Type B pancreatic cell (in vitro differentiated cells): ENCODE measurements around the gene CBLC. TPM values are rescaled to one million over a fixed set of nuclear protein-coding genes. Genes with fewer than 3 reads are reported as not detected.

ENCODE experiments used
- DNase-seq: peaks from one replicate; pipeline ENCODE4 v3.0.0; 2021; ENCODE audit warnings: mixed read lengths; ENCODE audit not compliant: unreplicated experiment; ENCODE audit errors: extremely low spot score
- H3K27ac Mint-ChIP-seq: 2 replicates; pipeline ENCODE4 v1.8.0; 2021; ENCODE audit warnings: mild to moderate bottlenecking, mixed read lengths
- H3K27me3 Mint-ChIP-seq: 2 replicates; pipeline ENCODE4 v1.8.0; 2021; ENCODE audit warnings: mixed read lengths
- H3K36me3 Mint-ChIP-seq: 2 replicates; pipeline ENCODE4 v1.8.0; 2021; ENCODE audit warnings: mixed read lengths
- H3K4me1 Mint-ChIP-seq: one replicate; pipeline ENCODE4 v1.8.0; 2021; ENCODE audit warnings: mixed read lengths; ENCODE audit not compliant: unreplicated experiment
- H3K4me3 Mint-ChIP-seq: 2 replicates; pipeline ENCODE4 v1.8.0; 2021; ENCODE audit warnings: mild to moderate bottlenecking, mixed read lengths
- H3K9me3 Mint-ChIP-seq: 2 replicates; pipeline ENCODE4 v1.8.0; 2021; ENCODE audit warnings: mixed read lengths
- microRNA-seq: library from miRNA; unstranded; fragments of <30 nt; microRNA quantifications from one replicate; pipeline ENCODE4, GENCODE V29; 2020
- total RNA-seq: library from RNA; stranded (reverse); gene quantifications from 2 replicates; pipeline ENCODE4 v1.2.1, GENCODE V29; 2021; ENCODE audit warnings: low replicate concordance
- TF ChIP-seq, protein P1 (sequence below): fragments of 200-600 bp; sonication (generic); conservative IDR thresholded peaks from 2 replicates; pipeline ENCODE4 v1.5.0; 2021; ENCODE audit warnings: antibody characterized with exemption, mild to moderate bottlenecking

CBLC gene
- total RNA-seq, 1 donor from 2014 or later = 13.9 TPM

DNA sequence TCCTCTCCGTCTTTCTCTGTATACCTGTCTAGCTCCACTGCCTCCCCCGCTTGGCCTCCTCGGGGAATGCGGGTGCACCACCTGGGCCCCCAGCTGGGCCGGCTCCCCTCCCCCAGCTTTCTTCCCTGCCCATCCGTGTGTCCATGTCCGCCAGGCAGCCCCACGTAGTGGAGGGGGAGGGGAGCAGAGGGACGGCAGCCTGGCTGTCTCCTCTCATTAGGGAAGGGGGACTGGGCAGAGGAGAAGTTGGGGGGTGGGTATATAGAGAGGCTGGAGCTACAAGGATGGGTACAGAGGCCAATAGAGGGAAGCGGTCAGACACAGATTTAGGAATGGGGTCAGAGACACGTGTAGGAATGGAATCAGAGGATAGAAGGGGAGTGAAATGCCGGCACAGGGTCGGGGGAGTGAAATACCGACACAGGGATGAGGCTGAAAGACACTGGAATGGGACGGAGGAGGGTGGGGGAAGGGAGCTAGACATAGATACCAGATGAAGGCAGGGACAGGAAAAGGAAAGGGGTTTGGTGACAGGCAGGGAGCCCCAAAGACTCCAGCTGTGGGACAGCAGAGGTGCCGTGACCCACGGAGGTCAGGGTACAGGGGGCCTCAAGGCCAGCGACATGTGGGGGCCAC, 71.2 kb downstream of the CBLC start:
- peak overlapping the region; percentile 97 for H3K27ac Mint-ChIP-seq
- H3K27me3 Mint-ChIP-seq = no peaks in the 10 kb centered on the region
- TF ChIP-seq, protein P1, sequence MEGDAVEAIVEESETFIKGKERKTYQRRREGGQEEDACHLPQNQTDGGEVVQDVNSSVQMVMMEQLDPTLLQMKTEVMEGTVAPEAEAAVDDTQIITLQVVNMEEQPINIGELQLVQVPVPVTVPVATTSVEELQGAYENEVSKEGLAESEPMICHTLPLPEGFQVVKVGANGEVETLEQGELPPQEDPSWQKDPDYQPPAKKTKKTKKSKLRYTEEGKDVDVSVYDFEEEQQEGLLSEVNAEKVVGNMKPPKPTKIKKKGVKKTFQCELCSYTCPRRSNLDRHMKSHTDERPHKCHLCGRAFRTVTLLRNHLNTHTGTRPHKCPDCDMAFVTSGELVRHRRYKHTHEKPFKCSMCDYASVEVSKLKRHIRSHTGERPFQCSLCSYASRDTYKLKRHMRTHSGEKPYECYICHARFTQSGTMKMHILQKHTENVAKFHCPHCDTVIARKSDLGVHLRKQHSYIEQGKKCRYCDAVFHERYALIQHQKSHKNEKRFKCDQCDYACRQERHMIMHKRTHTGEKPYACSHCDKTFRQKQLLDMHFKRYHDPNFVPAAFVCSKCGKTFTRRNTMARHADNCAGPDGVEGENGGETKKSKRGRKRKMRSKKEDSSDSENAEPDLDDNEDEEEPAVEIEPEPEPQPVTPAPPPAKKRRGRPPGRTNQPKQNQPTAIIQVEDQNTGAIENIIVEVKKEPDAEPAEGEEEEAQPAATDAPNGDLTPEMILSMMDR = no peak
- peaks cover 27% of the 10 kb centered on the region for H3K4me1 Mint-ChIP-seq
- peak overlapping the region; percentile 96 for H3K4me3 Mint-ChIP-seq
- no peaks in the 10 kb centered on the region for H3K9me3 Mint-ChIP-seq
- peaks cover 9% of the 10 kb centered on the region for H3K36me3 Mint-ChIP-seq
- DNase-seq = no peak

Small RNAs within 50 kb of the gene (microRNA-seq; reads per million reads assigned to microRNA genes)
- gene MIR8085 = not detected

Other genes starting within 250 kb of the CBLC start
- gene CEACAM20, start 248.2 kb upstream of the CBLC start, total RNA-seq = 2.3 TPM in 1 of 2 replicates, not detected in the other
- gene IGSF23, start 164.3 kb upstream of the CBLC start, total RNA-seq = 0.93 TPM in 1 of 2 replicates, not detected in the other
- 29.7 and 38.6 TPM in 2 replicates for gene PVR, start 134.0 kb upstream of the CBLC start, total RNA-seq
- 6.1 and 6.3 TPM in 2 replicates for gene CEACAM19, start 106.4 kb upstream of the CBLC start, total RNA-seq
- not detected in 2 replicates for gene CEACAM16, start 78.7 kb upstream of the CBLC start, total RNA-seq
- gene BCL3, start 29.2 kb upstream of the CBLC start, total RNA-seq = 18.9 and 41.2 TPM in 2 replicates
- gene BCAM, start 31.2 kb downstream of the CBLC start, total RNA-seq = 105 and 124 TPM in 2 replicates
- 123 and 203 TPM in 2 replicates for gene NECTIN2, start 68.4 kb downstream of the CBLC start, total RNA-seq
- gene TOMM40, start 113.4 kb downstream of the CBLC start, total RNA-seq = 75.1 and 77.8 TPM in 2 replicates
- 168 and 209 TPM in 2 replicates for gene APOE, start 127.9 kb downstream of the CBLC start, total RNA-seq
- 76.3 and 145 TPM in 2 replicates for gene APOC1, start 136.7 kb downstream of the CBLC start, total RNA-seq
- not detected in 2 replicates for gene APOC4, start 164.3 kb downstream of the CBLC start, total RNA-seq
- gene APOC2, start 168.2 kb downstream of the CBLC start, total RNA-seq = 0.98 TPM in 1 of 2 replicates, not detected in the other
- 102 and 104 TPM in 2 replicates for gene CLPTM1, start 177.5 kb downstream of the CBLC start, total RNA-seq
- gene RELB, start 223.6 kb downstream of the CBLC start, total RNA-seq = 6.9 and 8.4 TPM in 2 replicates